ENCODE results near the gene RARRES1. TPM values are rescaled to one million over a fixed set of nuclear protein-coding genes. Genes with fewer than 3 reads are reported as not detected.
A peak's percentile ranks its signal among the peaks of the same experiment; 100 is the strongest.

RARRES1 gene
- total RNA-seq, 1 donor from 2014 or later: 1.7 TPM

DNA sequence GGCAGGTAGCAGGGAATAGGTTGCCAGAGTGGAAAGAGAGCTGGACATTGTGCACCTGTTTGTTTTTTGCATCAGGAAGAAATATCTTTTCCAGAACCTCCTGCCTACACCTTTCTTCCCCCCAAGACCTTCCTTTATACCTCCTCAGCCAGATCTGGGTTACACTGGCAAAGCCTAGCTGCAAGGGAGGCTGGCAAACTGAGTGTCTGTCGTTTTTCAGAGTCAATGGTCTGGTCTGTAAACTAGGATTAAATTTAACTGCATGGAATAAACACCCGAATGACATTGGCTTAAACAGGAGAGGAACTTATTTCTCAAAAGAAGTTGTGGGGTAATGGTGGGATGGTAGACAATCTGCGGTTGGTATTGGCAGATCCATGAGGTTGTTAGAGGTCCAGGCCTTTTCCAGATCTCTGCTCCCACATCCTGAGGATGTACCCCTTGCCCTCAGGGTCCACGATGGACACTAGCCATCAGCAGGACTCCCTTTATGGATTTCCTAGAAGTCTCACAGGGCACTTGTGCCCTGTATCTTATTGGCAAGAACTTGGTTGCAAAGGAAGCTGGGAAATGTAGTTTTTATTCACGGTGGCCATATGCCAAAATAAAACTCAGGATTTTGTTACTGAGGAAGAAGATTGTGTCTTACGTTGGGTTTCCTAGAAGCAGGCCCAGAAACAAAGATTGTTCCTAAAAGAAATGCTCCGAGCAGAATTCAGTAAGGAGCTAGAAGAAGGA lies 3.2 kb upstream of the RARRES1 start:
- DNase-seq (ENCODE audit: low read depth in 2 of 2): no peak

DNA sequence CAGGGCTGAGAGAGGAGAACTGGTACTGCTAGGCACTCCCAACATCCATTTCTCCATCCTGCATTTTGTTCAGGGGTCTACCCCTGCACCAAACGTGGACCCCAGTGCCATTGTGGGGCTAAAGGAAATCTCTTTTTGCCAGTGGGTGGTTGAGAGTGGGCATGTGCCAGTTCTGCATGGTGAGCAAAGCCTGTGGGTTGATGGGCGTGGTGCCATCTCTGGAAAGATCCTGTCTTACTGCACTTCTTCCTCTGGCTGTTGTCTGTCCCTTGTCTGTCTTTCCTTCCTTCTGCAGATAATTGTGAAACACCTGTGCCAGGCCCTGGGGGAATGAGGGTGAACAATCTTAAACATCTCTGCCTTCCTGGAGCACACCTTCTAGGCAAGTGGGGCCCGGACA lies 1.4 kb upstream of the RARRES1 start:
- DNase-seq (ENCODE audit: low read depth in 2 of 2): no peak

DNA sequence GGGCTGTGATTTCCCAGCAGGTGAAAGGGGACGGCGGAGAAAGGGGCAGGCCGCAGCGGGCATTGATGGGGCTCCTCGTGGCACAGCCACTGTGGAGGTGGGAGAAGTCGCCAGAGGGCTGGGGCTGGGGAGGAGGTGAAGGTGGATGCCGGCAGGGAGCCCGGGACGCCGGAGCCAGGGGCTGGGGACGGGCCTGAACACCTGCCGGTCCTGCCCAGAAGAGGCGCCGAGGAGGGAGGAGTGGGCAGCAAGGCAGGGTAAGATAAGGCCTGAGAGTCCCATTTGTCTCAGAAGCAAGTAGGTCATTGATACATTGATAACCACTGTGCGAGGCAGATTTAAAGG lies 571 bp upstream of the RARRES1 start:
- no peak for DNase-seq (ENCODE audit: low read depth in 2 of 2)

DNA sequence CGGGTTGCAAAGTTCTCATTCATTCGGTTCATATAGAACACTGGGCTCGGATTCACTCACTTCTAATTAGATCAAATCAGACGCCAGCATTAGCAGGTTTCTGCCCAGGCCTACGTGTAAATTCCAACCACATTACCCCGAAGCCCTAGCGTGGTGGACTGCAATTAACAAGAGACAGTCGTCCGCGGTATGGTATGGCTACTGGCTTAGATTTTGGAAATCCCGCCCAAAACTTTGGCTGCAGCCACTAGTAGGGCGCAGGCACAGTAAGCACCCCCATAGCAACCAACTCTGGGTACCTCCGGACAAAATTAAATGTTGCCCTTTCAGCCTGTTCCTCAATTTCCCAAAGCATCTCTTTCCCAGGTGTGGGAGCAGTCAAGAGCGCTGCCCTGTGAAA lies 771 bp downstream of the RARRES1 start:
- DNase-seq (ENCODE audit: low read depth in 2 of 2): no peak

DNA sequence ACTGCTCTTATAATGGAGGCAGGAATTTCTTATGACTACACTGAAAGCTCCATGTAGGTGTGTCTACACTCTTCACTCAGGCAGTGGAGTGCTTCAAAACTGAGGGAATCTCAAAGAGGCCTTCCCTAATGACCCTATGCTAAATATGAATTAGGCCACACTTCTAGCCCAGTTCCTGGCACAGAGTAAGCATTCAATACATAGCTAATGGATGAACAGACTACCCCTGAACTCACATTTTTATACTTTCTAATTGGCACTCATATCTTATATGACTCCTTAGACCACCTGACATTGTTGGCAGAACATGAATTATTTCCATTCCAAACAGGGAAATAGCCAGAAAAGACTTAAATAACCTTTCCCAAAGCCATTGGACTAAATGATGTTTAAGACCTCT lies 3.4 kb downstream of the RARRES1 start:
- no peak for DNase-seq (ENCODE audit: low read depth in 2 of 2)

DNA sequence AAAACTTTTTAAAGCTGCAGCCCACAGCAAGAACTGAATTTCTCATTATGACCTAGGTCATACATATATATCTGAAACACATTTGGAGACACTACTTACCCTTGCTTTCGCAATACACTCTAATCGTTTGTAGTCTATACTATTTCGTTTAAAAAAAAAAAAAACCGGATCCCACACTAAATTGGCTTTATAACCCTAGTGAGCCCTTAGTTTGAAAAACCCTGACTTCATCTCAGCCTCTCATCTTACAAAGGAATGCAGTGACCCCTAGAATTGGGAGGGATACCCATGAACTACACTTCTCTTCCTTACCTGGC lies 4.2 kb downstream of the RARRES1 start:
- no peak for DNase-seq (ENCODE audit: low read depth in 2 of 2)

DNA sequence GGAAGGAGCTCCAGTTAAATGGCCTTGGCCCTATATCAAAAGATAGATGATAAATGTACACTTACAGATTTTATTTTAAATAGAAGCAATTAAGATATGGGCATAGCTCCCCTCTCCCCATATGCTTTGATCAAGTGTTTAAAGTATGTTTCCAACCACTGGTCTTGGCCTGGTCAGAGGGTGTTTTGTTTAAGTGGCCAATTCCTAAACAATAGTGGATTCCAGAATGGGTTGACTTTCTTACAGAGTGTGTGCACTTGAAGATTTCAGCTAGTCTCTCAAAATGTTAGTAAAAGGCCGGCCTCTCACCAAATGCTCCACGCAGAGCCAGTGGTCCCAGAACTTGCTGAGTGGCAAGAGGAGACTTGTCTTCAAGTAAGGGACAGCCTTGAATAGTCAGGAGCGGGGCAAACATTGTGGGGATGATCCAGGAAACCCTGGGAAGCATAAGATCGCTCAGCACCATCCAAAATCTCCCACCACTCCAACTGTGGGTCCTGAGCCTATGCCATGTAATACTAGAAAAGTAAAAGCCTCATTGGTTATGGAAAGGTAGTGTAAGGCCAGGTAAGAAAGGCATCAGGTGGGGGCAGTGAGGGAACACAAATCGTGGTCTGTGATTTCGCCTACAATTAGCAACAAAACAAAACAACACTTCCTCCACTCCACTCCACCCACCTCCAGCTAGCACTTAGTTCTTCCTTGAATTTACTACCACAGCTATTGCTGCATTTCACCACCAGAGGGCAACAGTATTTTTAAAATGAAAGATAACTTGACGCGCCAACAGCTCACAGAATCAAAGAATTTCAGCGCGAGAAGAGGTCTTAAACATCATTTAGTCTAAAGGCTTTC lies 4.8 kb downstream of the RARRES1 start:
- peak; percentile 52 to 74 for DNase-seq (ENCODE audit: low read depth in 2 of 2)

DNA sequence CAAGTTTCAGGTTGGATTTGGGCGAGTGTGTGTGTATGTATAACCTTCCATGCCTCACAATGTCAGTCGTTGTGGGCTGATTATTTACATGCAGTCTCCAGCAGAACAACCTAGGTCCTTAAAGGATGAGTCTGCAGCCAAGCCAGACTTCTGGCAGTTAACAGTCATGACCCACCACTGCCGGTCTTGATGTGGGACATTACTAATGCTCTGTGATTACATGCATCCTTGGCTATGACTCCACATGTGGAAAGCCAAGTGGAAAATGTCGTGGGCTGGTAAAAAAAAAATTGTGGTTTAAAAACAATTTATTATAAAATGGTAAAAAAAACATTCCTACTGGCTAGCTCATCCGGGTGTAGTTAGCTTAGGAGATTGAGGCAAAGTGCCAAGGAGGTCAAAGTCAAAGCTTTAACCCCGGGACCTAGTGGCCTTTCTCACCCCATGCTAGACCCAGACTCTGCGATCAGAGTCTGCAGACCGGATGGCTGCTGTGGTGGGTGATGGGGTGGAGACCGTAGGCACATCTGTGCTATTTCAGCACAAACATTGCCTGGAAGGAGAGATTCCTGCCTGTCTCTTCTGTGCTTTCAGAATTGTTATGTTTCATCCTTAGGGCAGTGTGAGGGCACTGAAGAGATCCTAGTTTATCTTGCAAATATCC lies 6.8 kb downstream of the RARRES1 start:
- peak; percentile 92 to 93 for DNase-seq (ENCODE audit: low read depth in 2 of 2)

DNA sequence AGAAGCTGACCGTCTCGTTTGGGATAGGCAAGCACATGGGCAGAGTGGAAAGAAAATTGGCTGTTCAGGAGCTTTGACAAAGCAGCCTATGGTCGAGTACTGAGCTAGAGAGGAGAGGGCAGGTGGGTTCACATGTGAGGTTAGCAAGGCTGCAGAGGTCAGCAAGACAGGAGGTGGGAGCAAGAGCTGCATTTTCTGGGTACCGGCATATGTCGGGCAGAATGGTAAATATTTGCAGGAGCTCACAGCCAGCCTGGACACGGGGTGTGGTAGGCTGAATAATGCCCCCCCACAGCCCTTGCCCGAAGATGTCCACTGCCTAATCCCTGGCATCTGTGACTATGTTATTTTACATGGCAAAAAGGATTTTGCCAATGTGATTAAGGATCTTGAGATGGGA lies 8.3 kb downstream of the RARRES1 start:
- DNase-seq (ENCODE audit: low read depth in 2 of 2): no peak

DNA sequence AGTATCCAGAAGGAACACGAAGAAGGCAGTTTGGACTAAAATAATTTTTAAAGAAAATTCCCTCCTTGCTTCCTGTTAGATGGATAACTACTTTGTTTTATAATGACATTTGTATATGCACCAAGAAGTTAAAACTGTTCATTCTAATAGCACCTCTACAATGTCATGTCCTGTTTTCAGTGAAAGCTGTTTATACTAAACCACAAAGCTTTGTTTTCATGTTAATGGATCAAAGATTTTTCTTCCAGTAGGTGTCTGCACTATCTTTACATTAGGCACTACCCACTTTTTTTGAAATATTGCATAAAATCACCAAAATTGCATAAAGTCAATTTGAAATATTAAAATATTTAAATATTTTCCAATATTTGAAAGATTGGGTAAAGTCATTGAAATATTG lies 10.1 kb downstream of the RARRES1 start:
- no peak for DNase-seq (ENCODE audit: low read depth in 2 of 2)

DNA sequence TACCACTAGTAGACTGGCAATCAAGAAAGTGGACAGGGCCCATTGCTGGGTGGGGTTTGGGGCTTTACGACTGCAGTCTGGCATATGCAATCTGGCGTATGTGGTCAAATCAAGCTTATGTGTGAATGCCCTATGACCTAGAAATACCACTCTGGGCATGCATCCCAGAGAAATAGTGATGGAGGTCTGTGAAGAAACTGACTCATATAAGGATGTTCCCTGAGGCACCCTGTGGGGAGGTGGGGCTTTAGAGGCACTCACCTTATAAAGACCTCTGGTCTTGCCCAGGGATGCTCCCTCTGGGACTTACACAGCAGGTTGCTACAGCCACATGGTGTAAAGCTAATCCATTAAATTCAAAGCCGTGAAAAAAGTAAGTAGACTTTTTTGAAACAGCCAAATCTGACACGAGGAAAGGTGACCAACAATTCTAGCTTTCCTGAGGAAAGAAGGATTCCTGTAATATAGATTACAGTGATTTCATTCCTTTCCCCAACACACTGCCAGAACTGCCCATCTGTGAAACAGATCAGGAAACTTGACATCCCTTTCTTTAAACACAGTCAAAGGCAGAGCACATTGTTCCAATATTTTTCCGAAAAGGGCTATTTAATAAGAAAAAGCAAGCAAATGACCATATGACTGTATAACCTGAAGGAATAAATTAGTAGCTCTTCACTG lies 13.6 kb downstream of the RARRES1 start:
- peak in 1 of 2 donors; percentile 89 for DNase-seq (ENCODE audit: low read depth in 2 of 2)

DNA sequence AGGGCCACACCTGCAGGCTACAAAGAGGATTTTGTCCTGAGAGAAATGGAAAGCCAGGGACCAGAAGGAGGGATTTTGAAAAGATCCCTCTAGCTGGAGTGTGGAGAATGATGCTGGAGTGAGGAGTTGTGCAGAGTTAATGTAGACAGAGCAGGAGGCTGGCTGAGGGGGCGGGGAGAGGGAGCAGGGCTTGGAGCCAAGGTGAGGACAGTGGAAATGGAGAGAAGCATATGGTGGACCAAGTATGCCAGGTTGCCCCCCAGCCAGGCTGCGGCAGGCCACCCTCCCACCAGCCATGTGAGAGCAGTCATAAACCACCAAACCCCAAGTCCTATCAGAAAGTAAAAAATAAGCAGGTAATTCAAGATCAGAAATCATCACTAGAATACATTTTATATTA lies 14.7 kb downstream of the RARRES1 start:
- DNase-seq (ENCODE audit: low read depth in 2 of 2): no peak

DNA sequence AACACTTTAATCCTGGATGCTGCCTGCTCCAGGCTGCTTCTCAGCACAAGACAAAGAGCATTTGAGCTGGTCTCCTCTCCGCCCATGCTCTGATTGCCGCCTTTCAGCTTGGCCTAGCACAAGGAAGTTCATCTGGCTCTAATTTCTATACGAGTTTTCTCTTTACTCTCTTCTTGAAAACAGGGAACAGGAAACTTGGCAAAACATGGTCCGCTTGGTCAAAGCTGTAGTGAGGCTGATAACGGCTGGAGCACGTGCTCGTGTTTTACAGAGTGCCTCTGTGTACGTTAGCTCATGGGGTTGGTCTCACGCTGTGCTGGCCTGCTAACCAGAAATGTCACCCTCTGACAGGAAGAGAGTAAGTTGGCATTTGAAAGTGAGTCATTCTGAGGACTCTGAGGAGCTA lies 19.2 kb downstream of the RARRES1 start:
- peak; percentile 70 to 86 for DNase-seq (ENCODE audit: low read depth in 2 of 2)

DNA sequence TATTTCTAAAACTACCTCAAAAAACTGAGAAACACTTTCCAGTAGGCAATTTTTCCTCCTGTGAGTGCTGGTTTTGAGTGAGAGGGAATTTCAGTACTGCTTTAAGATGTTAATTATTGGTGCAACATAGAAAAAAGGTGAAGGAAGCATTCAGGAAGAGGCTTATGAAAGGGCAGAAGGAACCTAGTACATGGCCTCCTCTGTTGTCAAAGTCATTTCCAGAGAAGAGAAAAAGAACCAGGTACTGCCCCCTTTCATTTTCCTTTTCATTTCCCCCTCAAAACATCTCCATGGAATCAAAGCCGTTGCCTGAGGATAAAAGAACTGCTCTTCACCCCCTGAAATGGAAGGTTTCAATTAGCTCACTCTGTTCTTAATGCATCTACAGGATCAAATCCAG lies 19.8 kb downstream of the RARRES1 start:
- DNase-seq (ENCODE audit: low read depth in 2 of 2): no peak

DNA sequence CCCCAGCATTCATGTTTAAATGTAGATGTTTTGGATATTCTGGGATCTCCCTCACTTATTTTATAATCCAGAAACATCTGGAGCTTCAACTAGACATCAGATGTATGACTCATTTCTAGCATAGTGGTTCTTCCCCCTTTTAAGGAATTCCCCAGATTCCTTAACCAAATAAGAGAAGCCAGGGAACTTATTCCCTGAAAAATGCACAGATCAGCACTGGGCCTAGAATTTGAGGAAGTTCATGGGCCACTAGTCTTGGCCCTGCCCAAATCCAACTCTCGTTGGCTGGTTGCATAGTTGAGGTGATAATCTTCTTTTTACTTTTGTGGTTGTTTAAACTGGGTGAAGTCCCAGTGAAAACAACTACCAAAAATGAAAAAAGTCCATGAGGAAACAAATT lies 20.4 kb downstream of the RARRES1 start:
- peak in 1 of 2 donors; percentile 42 for DNase-seq (ENCODE audit: low read depth in 2 of 2)

DNA sequence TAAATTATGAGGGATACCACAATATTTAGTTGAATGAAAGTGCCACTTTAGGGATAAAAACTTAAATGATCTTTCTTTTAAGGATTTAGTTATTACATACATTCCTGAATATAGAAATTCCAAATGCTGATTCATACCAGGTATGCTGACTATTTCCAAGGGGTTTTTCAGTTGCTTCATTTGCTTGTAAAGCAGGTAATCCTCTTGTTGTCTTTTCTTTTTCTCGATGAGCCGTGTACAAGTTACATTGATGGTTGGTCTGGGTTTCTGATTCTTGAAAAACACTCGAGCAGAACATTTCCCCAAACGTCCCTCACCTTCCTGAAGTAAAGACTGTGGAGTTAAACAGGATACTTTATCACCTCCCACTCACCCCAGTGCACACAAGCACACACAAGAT lies 21.7 kb downstream of the RARRES1 start:
- no peak for DNase-seq (ENCODE audit: low read depth in 2 of 2)

DNA sequence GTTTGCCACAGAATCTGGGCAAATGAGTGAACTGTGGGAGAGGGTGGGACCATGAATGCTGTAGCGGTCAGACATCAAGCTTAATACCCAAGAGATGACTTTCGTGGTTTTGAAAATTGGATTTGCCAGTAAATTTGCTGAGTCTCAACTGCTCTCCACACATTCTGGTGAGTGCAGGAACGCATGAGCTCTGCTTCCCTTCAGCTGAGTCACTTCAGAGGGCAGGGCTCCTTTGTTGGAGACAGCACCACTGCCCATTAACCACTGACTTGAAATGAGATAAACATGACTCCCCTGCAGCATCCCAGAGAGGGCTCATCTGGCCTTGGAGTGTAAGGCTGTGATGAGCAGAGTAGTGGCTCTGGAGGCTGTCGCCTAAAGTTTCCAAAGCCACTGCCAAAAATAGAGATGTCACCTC lies 22.6 kb downstream of the RARRES1 start:
- DNase-seq (ENCODE audit: low read depth in 2 of 2): peak in 1 of 2 donors; percentile 68

DNA sequence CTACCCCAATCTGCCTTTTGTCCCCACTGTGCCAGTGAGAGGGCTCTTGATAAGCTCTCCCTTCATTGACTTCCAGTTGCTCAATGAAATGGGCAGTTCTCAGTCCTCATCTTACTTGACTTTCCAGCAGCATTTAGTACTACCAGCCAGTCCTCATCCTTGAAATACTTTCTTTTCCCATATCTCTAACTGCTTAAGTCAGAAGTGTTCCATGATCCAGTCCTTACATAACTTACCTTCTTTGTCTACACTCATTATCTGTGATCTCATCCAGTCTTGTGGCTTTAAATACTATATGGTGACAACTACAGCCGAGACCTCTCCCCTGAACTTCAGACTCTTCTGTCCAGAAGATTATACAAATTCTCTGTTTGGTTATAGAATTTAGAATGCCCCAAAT lies 28.7 kb downstream of the RARRES1 start:
- no peak for DNase-seq (ENCODE audit: low read depth in 2 of 2)

DNA sequence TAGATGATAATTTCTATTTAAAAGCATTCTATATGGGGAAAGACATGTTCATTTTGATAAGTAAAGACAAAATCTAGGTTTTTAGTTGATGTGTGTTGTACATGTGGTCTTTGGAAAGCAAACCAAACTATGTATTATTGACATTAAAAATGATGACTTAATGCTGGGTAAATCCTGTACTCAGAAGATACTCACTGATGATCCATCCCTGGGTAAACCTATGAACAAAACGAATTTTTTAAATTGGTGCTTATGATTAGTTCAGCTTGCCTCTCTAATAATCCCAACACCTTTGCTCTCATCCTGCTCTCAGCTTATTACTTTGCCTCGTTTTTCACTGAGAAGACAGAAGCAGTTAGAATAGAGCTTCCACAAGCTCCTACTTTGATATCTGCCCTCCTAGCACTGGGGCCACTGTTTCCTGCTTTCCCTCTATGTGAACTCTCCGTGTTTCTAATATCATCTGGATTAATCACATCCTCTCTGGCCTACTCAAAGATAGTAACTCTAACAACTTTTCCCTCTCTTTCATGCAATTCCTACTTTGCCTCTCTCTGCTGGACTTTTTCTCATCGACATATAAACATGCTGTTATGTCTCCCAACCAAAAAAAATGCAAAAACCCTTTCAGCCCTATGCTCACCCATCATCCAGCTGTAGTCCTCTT lies 29.3 kb downstream of the RARRES1 start:
- peak in 1 of 2 donors; percentile 81 for DNase-seq (ENCODE audit: low read depth in 2 of 2)

DNA sequence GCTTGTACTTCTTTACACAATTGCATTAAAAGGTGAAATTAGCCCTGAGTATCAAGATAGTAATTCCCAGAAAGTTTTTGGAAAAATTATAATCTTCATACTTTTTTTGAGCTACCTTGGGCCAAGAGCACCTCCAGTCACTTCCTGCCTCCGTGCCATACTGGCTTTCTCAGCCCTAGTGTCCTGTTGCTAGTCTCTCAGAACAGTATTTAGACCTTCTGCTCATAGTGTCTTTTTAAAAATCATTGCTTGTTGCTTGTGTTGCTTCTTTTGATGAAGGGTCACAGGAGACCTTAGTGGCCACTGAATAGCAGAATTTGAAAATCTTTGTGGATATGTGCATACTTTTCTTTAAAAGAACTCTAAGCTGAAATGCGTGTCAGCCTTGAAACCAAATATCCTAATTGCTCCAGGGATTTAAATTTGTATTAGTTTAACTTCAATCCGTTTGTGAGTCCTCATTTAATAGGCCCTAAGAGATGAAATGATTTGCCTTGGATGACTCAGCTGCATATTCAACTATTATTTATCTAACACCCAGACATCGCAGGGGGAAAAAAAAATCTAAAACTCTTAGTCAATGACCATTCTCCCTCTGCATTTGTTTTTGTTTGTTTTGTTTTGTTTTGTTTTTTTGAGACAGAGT lies 30.7 kb downstream of the RARRES1 start:
- peak in 1 of 2 donors; percentile 44 for DNase-seq (ENCODE audit: low read depth in 2 of 2)

DNA sequence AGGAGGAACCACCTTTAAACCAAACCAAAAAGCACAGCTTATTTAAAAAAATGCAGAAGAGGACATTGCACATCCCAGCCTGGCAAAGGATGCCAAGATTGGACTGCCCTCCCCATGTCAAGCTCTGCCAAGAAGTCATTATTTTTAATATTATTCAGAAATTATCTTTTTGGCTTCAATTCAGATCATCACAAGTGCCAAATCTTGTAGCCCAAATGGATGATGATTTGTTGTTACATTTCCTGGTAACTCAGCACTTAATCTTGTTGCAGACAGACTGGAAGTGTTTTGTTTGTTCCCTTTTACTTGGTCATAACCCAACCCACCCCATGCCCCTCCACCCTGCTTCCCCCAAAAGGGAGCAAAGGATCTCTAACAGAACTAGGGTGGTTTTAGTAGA lies 31.7 kb downstream of the RARRES1 start:
- peak in 1 of 2 donors; percentile 70 for DNase-seq (ENCODE audit: low read depth in 2 of 2)

All from dermis microvascular lymphatic vessel endothelial cell (primary cell).